A204.1 (cell line): ENCODE data around the gene SF3B3.

ENCODE experiments used
- FAIRE-seq: peaks from 2 replicates; lab custom pipeline; 2012; peaks lifted over from hg19 to GRCh38; lab: Jason Lieb, UNC

The SF3B3 gene

DNA sequence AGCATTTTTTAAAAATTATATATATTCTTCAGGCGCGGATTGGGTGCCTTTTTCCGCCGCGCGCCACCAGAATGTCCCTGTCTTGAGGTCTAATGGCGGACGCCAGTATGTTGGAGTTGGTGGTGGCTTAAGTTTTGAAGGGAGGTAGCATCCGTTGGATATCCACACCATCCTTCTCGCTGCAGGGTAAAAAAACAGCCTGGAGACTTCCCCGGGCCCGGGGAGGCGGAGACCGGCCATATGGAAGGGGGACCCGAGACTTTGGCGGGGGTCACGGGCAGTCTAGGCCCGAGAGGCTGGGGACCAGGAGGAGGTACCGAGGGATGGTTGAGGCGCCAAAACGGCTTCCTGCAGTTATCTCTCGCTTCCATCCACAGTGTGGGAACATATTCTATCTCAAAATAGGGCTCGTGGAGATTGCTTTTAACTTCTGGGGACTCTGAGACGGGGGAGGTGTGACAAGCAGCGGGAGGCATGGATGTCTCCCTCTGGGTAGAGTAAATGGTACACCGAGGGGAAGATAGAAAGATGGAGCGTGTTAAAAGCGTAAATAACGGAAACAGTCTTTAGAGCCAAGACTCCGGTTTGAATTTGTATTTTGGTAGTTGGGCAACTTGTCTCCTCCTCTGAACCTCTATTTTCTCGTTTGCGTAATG, at the start of gene SF3B3:
Gene SF3B3, plus strand, starts transcription at position 74 of the 656 bp plus-strand sequence. CDS start 2,841 bp downstream, outside the sequence.
- FAIRE-seq, result no peak

DNA sequence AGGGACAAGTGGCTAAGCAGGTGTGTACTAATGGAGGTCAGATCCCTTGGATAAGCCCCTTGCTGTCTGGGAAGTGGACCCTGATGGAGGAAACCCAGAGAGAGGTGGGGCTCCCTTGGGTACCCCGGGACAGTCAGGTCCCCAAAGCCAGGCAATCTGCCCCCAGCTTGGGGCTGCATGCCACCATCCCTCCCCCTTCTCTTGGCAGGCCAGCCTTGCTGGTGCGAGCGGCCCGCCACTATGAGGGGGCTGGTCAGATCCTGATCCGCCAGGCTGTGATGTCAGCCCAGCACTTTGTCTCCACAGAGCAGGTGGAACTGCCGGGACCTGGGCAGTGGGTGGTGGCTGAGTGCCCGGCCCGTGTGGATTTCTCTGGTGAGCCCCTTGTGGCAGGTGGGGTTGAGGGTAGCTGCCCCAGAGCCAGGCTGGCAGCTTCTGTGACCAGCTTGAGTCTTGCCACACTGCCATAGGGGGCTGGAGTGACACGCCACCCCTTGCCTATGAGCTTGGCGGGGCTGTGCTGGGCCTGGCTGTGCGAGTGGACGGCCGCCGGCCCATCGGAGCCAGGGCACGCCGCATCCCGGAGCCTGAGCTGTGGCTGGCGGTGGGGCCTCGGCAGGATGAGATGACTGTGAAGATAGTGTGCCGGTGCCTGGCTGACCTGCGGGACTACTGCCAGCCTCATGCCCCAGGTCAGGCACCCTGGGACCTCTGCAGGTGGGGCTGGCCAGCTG, 49.1 kb upstream of the SF3B3 start:
- no peak for FAIRE-seq

DNA sequence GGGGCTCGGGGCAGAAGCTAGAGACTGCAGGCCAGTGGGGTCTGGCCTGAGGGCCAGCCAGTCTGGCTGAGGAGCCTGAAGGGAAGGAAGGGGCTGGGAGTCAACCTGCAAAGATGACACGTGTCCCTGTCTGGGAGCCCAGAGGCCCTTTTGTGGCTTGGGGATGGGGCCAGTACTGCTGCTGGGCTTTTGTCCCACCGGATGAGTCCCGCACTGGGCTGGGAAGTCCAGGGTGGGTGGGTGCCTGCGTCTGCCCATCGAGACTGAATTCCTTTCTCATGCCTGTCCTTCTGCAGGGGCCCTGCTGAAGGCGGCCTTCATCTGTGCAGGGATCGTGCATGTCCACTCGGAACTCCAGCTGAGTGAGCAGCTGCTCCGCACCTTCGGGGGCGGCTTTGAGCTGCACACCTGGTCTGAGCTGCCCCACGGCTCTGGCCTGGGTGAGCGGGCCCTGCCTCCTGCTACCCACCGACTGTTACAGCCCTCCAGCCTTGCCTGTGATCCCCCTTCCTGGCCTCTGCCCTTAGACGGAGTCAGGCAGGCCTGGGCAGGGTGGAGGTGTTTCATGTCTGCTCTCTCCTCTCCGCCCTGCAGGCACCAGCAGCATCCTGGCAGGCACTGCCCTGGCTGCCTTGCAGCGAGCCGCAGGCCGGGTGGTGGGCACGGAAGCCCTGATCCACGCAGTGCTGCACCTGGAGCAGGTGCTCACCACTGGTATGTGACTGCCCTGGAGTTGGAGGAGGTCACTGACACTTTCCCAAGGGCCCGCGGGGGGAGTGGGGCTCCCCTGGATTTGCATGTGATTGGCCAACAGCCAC, 48.4 kb upstream of the SF3B3 start:
- no peak for FAIRE-seq

DNA sequence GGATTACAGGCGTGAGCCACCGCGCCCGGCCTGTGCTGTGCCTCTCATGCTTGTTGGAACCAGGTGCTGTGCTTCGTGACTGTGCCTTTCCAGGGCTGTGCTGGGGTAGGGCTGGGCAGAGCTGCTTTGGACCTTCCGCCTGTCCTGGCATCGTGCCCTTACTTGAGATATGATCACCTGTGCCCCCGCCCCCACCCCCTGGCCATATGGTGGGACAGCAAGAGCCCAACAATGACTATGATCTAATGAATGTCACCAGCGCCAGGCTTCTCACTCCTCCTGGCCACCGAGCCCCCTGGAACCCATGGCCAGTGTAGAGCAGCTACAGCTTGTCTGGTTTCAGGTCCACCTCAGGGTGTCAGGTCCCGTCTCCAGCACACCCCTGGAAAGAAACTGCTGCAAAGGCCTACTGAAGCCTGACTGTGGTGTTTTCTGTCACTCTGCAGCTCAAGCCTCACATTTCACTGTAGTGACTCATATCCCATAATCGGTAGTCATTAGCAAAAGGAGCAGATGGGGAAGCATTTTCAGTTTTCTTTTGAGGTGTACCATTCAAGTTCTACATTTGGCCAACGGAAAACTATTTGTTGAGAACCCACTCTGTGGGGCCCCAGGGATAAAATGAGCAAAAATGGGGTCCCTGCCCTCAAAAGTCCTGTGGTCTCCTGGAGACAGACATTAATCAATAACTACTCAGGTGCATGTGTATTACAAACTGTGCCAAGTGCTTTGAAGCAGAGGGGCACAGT, 47.2 kb upstream of the SF3B3 start:
- FAIRE-seq, result no peak

DNA sequence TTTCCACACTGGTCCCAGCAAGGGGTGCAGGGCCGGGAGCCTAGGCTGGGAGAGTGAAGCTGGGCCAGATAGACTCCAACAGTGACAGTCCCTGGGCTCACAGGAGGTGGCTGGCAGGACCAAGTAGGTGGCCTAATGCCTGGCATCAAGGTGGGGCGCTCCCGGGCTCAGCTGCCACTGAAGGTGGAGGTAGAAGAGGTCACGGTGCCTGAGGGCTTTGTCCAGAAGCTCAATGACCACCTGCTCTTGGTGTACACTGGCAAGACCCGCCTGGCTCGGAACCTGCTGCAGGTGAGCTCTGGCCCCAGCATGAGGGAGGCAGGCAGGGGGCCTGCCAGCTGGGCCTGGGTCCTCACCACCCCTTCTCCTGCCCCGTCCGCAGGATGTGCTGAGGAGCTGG, 45.4 kb upstream of the SF3B3 start:
- no peak for FAIRE-seq

DNA sequence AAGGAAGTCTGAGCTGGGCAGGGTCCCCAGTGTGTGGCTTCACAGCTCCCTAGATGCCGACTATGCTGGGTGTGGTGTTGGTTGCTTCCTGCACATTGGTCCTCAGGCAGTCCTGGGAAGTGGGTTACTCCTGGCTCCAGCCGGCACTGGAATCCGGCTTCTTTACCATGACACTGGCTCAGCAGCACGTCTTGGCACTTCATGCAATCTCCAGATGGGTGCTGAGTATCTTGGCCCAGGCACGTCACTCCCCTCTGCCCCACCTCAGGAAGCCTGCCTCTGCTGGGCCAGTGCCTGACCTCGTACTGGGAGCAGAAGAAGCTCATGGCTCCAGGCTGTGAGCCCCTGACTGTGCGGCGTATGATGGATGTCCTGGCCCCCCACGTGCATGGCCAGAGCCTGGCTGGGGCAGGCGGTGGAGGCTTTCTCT, 44.7 kb upstream of the SF3B3 start:
- FAIRE-seq, result no peak

DNA sequence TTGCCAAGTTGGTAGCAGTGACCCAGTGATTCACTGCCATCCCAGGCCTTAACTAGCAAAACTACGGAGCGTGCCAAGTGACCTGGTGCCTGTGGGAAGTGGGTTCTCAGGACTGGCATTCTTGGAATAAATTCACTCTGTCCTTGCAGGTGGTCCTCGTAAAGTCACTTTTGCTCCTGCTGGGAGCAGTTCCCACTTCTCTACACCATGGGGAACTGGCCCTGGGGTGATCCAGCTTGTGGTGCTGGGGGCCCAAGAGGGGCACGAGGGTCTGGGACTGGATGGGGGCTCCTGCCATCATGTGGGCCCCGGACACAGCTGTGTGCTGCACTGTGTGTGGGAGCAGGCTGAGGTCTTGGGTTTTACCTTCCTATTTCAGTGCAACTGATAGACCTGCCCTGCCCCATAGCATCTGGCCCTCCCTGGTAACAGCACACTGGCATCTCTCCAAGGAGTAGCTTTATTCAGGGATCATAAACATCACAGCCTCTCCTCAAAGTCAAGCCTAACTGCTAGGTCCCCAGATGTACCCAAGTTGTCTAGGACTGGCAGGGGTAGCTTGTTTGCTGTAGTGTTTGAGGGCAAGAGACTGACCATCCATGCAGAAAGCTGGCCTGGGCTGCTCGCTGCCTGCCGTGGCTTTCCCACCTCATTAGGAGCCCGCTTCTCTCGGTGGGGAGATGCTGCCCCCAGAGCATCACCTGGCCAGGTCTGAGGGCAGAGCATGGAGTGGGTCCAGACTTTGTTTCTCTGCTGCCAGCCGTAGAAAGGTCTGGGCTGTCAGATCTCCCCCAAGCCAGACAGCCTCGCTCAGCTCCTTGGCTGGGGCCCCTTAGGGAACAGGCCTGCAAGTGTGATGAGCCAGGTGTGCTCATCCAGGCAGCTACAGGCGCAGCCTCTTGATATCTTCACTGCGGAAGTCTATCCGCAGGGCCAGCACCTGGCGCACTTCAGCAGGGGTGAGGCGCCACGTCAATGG, 43.2 kb upstream of the SF3B3 start:
- FAIRE-seq, result no peak

DNA sequence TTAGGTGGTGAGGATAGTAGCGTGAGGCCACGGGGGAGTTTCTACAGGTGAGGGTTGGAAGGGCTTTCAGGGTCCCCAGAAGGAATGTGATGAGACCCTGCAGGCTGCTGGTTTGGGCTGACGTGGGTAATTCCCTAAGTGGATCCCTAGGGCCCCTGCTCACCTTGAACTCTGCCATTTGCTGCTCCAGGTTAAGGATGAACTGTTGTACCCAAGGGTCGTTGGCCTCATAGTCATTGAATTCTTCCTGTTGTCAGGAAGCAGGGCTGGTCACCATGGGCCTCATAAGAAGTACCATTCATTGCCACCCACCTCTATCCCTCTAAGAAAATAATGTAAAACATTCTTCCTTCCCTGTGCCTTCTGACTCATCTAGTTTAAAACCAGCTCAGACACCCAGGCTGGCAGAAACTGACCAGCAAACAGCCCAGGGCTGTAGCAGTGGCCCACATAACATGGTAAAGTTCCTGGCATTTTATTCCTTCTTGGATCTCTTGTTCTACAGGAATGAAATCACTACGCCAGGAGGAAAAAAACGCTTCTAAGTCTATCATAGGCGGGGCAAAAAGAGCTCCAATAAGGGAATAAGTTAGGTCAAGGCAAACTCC, 41.6 kb upstream of the SF3B3 start:
- FAIRE-seq, result no peak

DNA sequence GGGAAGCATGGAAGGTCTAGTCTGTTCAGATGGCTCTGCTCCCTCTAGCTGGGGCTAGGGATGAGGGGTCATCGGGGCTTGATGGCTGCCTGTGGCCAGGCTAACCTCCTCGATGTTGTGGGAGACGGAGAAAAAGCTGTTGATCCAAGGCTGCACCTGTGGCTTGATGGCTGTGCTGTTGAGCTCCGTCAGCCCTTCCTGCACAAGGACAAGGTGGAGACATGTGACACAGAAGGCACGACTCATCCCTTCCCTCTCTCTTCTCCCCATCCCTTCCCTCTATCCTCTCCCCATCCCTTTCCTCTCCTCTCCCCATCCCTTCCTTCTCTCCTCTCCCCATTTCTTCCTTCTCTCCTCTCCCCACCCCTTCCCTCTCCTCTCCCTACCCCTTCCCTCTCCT, 41.0 kb upstream of the SF3B3 start:
- FAIRE-seq, result no peak

DNA sequence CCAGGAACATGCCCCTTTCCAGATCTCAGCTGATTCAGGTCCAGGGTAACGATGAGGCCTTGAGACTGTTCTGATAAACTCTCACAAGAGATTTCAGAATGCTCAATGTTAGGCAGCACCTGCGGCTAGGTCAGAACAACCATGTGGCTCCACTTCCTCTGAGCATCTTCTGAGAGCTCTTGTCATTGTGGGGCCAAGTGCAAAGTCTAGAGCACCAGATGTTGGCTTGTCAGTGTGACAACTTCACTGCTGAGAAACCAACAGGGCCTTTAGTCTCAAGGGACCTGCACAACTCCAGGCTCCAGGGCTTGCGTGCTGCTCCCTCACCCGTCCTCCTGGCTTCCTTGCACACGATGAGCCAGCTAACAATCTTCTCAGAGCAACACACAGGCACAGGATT, 40.2 kb upstream of the SF3B3 start:
- no peak for FAIRE-seq

DNA sequence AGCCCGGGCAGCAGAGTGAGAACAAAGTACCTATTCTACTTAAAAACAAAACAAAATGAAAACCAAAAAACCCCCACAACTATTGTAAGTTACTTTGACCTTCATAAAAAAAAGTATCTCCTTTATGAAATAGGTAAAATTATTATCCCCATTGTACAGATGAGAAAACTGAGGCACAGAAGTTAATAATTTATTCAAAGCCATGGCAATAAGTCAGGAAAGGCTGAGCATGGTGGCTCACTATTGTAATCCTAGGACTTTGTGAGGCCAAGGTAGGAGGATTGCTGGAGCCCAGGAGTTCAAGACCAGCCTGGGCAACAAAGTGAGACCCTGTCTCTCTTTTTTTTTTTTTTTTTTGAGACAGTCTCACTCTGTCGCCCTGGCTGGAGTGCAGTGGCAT, 38.7 kb upstream of the SF3B3 start:
- no peak for FAIRE-seq

DNA sequence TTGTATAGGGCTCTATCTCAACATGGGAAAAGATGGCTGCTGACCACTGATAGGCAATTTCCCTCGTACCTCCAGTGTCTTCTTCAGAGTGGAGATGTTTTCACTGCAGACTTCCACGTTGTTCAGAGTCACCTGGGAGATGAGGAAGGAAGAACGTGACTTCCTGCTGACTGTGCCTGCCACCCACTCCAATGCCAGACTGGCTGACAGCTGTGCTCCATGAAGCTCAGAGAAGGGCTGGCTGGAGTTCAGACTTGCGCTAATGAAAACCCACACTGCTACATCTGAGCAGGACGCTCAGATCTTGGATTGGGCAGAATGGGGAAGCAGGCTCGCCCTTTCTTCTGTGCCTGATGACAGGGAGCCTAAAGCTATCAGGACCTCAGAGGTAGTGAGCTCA, 33.4 kb upstream of the SF3B3 start:
- FAIRE-seq, result no peak

DNA sequence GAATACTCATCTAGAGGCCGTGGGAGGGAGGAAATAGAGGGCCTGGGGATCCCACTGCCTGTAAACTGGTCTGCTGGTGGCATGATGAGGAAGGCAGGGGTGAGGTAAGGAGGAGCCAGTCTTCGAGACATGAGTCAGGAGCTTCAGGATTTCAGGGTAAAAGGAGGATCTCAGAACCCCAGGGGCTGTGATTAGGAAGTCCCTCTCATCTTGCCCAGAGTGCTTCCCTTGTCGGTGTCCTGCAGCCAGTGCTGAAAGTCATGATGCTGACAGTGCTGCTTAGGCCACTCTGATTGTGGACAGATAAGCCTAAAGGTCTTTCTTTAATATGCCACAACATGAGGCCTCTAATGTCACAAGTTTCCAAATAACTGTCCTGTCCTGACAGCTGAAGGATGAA, 29.8 kb upstream of the SF3B3 start:
- no peak for FAIRE-seq

DNA sequence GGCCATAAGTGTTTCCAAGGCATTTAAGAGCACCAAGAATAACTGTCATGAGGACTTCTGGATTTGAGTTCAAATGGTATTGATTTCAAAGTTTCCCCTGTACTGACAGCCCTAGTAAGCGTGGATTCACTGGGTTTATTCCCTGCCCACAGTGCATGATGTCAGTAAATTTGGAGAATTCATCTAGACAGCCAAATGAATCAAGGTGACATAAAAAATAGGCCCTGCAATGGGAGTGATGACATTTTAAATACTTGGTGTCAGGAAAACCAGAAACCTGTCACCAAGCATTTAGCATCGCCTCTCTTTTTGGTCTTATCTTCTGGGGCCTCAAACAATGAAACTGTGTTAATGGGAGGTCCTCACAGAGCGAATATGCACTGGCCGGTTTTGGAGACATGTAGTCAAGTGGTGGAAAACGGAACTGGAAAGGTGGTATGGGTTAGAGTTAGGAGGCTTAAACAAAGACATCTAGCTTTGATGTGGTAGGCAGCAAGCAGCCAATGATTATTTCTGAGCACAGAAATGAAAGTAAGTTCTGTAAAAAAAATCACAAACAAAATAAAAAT, 29.3 kb upstream of the SF3B3 start:
- no peak for FAIRE-seq

DNA sequence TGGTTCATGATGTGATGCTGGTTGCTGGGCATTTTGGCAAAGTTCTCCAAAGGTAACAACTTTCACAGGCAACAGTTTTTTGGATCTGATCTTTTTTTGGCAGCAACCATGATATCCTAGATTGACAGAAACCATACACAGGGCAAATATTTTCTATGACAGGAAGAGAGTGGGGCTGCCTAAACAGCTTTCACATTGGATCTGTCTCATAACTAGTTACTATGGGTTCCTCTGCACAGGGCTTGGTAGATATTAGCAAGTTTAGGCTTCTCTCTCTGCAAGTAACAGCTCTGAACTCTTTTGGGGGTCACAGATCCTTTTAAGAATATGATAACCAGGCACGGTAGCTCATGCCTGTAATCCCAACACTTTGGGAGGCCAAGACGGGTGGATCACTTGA, 28.8 kb upstream of the SF3B3 start:
- no peak for FAIRE-seq

DNA sequence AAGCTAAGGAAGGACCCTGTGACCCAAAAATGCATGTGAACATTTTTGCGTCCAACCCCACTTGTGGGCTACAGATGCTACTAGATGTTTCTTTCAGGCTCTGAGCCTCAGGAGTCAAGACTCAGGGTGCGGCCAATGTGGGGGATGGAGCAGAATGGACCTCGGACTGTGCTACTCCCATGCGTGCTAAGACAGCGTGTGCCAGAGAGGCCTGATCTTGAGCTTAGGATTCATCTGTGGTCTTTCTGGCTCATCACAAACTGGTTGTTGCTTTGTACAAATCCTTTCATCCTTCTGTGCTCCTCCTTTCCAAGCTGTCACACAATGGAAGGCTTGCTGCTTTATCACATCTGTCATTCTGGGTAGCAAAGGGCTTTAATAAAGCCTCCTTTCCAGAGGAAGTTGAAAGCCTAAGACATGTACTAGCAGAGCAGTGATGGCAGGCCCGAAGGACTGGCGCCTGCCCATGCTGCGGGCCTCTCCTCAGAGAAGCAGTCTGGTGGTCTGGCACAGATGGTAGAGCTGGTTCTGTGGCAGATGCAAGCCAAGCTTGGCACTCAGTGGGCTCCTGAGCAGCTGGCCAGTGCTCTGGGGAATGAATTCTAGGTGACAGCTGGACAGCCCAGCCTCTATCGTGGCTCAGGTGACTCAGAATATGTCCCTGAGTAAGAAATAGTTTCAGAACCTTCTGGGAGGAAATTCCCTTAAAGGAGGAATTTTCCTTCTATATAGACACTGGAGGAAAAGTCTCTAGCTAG, 28.0 kb upstream of the SF3B3 start:
- FAIRE-seq, result no peak

DNA sequence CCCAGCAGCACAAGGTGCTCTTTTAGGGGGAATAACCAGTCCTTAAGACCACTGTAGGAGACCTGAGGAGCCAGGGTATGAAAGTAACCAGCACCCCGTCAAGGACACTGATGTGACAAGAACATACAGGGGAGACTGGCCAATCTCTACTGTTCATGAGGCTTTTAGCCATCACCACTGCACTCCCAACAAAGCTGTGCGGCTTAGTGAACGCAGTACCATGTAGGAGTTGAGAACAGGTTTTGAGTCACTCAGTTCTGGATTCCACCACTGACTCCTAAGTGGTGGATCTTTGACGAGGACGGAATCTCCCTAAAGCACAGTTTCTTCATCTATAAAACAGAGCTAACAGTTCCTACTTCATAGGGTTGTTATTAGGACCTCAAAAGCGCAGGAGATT, 27.1 kb upstream of the SF3B3 start:
- no peak for FAIRE-seq

DNA sequence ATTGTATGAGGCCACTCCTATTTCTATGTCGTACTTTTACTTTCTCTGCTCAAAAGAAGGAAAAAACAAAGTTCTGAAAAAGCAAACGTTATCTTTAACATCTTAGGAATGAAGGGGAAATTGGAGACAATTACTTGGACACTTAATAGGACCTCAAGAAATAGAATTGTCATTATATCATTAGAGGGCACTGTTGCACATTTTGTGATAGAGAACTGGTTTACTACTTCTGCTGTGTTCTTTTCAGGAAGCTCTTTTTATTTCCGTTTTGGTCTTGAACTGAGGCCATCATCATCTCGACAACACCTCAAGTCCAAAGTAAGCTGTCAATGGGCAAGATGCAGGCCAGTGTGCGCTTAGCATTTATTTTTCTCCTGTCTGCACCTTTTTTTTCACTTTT, 14.9 kb upstream of the SF3B3 start:
- no peak for FAIRE-seq

DNA sequence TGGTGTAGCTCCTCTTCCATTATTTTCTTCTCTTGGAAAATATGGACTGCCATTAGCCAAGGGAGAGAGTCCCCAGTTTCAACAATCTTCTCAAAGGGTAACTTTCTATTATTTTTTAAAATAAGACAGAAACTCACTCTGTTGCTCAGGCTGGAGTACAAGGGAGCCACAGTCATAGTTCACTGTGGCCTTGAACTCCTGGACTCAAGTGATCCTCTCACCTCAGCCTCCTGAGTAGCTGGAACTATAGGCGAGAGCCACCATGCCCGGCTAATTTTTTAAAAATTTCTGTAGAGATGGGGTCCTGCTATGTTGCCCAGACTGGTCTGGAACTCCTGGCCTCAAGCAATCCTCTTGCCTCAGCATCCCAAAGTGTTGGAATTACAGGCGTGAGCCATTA, 13.4 kb upstream of the SF3B3 start:
- FAIRE-seq, result no peak

DNA sequence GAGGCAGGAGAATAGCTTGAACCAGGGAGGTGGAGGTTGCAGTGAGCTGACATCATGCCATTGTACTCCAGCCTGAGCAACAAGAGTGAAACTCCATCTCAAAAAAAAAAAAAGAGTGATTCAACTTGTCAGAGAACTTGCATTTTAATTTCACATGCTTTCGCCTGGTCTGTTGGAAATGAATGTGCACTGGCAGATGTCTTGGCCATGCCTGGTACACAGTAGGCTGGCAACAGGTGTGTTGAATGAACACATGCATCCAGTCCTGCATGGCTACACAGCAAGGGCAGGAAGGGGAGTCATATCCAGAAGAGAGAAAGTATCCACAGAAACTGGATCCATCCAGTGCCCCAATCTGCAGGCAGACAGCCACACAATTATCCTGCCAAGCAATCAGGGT, 11.8 kb upstream of the SF3B3 start:
- FAIRE-seq, result no peak
